BE2C (cell line): Measurements from ENCODE around the gene EIF4G3.

Experiments
- DNase-seq: peaks from one replicate; pipeline ENCODE4 v3.0.0-alpha.2; 2020
- H3K27me3 ChIP-seq: fragments of 250-450 bp; sonication (Bioruptor Pico); 2 replicates; pipeline ENCODE4 v1.5.1; 2020; ENCODE audit warnings: mild to moderate bottlenecking
- H3K36me3 ChIP-seq: fragments of 250-450 bp; sonication (Bioruptor Pico); 2 replicates; pipeline ENCODE4 v1.5.1; 2020; ENCODE audit warnings: mild to moderate bottlenecking
- H3K4me1 ChIP-seq: fragments of 250-450 bp; sonication (Bioruptor Pico); 2 replicates; pipeline ENCODE4 v1.5.1; 2020
- H3K4me3 ChIP-seq: 2 replicates; pipeline ENCODE4 v1.5.1; 2011; ENCODE audit warnings: low read depth, low read length
- H3K9me3 ChIP-seq: fragments of 250-450 bp; sonication (Bioruptor Pico); 2 replicates; pipeline ENCODE4 v1.5.1; 2020
- TF ChIP-seq, protein P1 (sequence below): IDR thresholded peaks from 2 replicates; pipeline ENCODE4 v1.5.1; 2012; ENCODE audit warnings: mild to moderate bottlenecking, low read depth, low read length

Gene EIF4G3

DNA sequence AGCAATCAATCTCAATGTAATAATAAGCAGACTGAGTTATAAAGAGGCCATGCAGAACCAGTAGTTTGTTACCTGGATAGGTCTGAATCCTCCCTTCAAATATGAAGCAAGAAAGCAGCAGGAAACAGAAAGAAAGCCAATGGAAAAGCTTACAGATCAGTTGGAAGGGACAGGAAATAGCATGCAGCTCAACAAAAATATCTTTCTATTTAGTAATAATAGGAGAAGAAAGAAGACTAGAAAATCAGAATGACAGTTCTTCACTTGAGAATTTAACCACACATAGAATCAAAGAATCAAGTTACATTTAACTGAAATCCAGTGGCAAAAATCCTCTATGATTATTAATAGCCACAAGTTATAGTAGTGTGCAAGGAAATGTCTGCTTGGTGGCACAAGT lies 194.4 kb downstream of the EIF4G3 start:
- TF ChIP-seq, protein P1, sequence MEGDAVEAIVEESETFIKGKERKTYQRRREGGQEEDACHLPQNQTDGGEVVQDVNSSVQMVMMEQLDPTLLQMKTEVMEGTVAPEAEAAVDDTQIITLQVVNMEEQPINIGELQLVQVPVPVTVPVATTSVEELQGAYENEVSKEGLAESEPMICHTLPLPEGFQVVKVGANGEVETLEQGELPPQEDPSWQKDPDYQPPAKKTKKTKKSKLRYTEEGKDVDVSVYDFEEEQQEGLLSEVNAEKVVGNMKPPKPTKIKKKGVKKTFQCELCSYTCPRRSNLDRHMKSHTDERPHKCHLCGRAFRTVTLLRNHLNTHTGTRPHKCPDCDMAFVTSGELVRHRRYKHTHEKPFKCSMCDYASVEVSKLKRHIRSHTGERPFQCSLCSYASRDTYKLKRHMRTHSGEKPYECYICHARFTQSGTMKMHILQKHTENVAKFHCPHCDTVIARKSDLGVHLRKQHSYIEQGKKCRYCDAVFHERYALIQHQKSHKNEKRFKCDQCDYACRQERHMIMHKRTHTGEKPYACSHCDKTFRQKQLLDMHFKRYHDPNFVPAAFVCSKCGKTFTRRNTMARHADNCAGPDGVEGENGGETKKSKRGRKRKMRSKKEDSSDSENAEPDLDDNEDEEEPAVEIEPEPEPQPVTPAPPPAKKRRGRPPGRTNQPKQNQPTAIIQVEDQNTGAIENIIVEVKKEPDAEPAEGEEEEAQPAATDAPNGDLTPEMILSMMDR = no peak
- Histone ChIP-seq H3K36me3 (no peaks in the 10 kb centered on the region), H3K4me1 (peaks cover 2% of the 10 kb centered on the region; the same call in 1 of the 2 replicates), H3K27me3 (no peaks in the 10 kb centered on the region), H3K4me3 (no peak overlapping the region), H3K9me3 (no peaks in the 10 kb centered on the region)
- DNase-seq = no peak

DNA sequence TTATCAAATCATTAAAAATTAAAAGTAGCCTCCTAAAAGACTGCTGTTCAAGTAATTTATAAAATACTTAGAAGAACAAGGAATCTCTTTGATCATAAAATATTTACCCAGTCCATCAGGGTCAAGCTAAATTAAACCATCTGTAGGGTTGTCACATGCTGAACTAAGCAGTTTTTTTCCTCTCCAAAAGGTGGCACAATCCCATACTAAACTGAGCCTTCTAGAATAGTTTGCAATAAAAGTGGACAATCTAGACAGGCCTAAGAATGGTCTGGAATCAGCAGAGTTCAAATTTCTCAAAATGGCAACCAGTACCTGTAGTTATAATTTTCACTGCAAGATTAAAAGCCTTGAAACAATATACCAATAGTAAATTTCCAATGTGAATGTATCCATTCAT lies 194.8 kb downstream of the EIF4G3 start:
- DNase-seq = no peak
- Histone ChIP-seq H3K4me1 (peaks cover 2% of the 10 kb centered on the region; the same call in 1 of the 2 replicates), H3K36me3 (no peaks in the 10 kb centered on the region), H3K27me3 (no peaks in the 10 kb centered on the region), H3K4me3 (no peak overlapping the region), H3K9me3 (no peaks in the 10 kb centered on the region)
- TF ChIP-seq, protein P1 = peak; percentile 50

DNA sequence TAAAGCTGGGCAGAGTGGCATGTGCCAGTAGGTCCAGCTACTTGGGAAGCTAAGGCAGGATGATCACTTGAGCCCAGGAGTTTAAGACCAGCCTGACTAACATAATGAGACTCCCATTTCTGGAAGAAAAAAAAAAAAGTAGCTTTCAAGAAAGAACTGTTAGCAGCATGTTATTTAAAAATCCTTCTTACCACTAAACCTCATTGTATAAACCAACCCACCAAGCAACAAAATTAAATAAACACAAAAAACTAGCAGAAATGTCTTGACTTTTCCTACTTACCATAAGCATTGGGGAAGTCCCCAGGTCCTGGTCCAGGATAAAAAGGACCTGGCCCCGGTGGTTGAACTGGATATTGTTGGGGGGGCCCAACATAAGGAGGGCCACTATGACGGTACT lies 196.6 kb downstream of the EIF4G3 start:
- Histone ChIP-seq H3K4me1 (peaks cover 2% of the 10 kb centered on the region; the same call in 1 of the 2 replicates), H3K36me3 (no peaks in the 10 kb centered on the region), H3K4me3 (no peak overlapping the region), H3K9me3 (no peaks in the 10 kb centered on the region), H3K27me3 (no peaks in the 10 kb centered on the region)
- no peak for DNase-seq
- TF ChIP-seq, protein P1 = no peak

DNA sequence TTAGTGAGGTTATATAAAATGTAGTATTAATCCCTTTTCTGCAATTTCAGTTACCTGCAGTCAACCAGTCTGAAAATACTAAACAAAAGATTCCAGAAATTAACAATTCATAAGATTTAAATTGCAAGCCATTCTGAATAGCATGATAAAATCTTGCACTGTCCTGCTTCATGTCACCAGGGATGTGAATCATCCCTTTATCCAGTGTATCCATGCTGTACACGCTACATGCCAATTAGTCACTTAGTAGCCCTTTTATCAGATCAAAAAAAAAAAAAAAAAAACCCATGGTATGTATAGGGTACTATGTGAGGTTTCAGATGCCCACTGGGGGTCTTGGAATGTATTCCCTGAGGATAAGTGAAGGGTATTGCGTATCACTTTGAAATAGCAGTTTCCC lies 198.3 kb downstream of the EIF4G3 start:
- Histone ChIP-seq H3K27me3 (no peaks in the 10 kb centered on the region), H3K4me1 (peaks cover 2% of the 10 kb centered on the region; the same call in 1 of the 2 replicates), H3K36me3 (no peaks in the 10 kb centered on the region), H3K4me3 (no peak overlapping the region), H3K9me3 (no peaks in the 10 kb centered on the region)
- peak; percentile 19 for DNase-seq
- TF ChIP-seq, protein P1 = no peak

DNA sequence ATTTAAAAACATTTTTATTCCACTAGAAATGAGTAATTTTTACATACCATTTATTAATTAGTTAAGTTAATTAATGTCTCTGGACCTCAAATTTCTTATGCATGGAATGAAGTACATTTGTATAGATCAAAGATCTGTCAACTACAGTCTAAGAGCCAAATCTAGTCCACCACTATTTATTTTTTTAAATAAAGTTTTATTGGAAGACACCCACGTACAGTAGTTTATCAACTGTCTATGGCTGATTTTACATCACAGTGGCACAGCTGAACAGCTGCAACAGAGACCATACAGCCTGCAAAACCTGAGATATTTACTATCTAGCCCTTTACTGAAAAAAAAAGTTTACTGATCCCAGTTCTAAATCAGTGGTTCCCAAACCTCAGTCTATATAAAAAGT lies 201.0 kb downstream of the EIF4G3 start:
- Histone ChIP-seq H3K36me3 (no peaks in the 10 kb centered on the region), H3K9me3 (no peaks in the 10 kb centered on the region), H3K27me3 (no peaks in the 10 kb centered on the region), H3K4me3 (no peak overlapping the region), H3K4me1 (peaks cover 2% of the 10 kb centered on the region; the same call in 1 of the 2 replicates)
- TF ChIP-seq, protein P1 = no peak
- no peak for DNase-seq

DNA sequence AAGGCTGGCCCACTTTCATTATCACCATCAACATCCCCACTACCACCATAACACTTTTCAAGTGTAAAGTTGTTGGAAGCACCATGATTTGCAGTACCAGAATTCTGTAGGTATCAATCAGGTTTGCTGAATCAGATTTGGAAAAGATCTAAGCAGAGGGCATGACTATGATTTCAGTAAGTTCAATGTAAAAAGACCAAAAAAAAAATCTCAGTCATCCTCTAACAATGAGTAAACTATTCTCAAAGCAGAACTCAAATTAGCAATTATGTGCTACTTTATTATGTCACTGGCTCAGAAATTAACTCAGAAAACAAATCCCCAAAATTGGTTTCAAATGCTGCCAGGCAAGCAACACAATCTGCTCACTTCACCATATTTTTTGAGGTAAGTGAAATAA lies 201.7 kb downstream of the EIF4G3 start:
- DNase-seq = no peak
- no peak overlapping the region for H3K4me3 ChIP-seq
- no peaks in the 10 kb centered on the region for H3K36me3 ChIP-seq
- H3K27me3 ChIP-seq = no peaks in the 10 kb centered on the region
- H3K9me3 ChIP-seq = no peaks in the 10 kb centered on the region
- H3K4me1 ChIP-seq = peaks cover 2% of the 10 kb centered on the region; the same call in 1 of the 2 replicates
- TF ChIP-seq, protein P1 = no peak
